A549 (cell line): Measurements from ENCODE around the gene NME7. TPM values are rescaled to one million over a fixed set of nuclear protein-coding genes. Genes with fewer than 3 reads are reported as not detected.

Experiments
- ATAC-seq, 2 experiments: fragments of 200-7000 bp in 1 of 2; fragments of >200 bp in 1 of 2; cut with Nextera tagmentation in 1 of 2; cut with Tn5 transposase in 1 of 2; 3 replicates each; pipeline versions ENCODE4 v1.8.0 to v1.9.1; 2018 to 2020; ENCODE audit warnings: mild to moderate bottlenecking in 1 of 2, moderate library complexity in 1 of 2
- CTCF ChIA-PET: fragments of 300-600 bp; sonication (Branson Sonifier 250); formaldehyde crosslinking; extraction: SDS; loops from one replicate; lab custom pipeline; 2021; ENCODE audit warnings: antibody characterized with exemption, inconsistent platforms; lab: Yijun Ruan, JAX
- POLR2A ChIA-PET: fragments of 350-600 bp; formaldehyde crosslinking; extraction: SDS; loops from one replicate; lab custom pipeline; 2021; ENCODE audit warnings: antibody characterized with exemption, inconsistent platforms; lab: Yijun Ruan, JAX
- DNase-seq, 2 experiments: peaks; one replicate each; pipeline versions ENCODE4 v3.0.0 to v3.0.0-alpha.2; 2011 to 2016; ENCODE audit warnings: low read depth in 1 of 2, low spot score in 1 of 2
- FAIRE-seq: peaks from 2 replicates; lab custom pipeline; 2011; peaks lifted over from hg19 to GRCh38; lab: Jason Lieb, UNC
- H3K27ac ChIP-seq, 2 experiments: fragments of >200 bp; sonication (Bioruptor Twin); formaldehyde crosslinking; 3 replicates each; pipeline ENCODE4 v1.5.1; 2016 to 2017
- H3K4me1 ChIP-seq: fragments of >200 bp; sonication (Bioruptor Twin); formaldehyde crosslinking; 3 replicates; pipeline ENCODE4 v1.6.1; 2016
- H3K4me2 ChIP-seq: fragments of >200 bp; sonication (Bioruptor Twin); formaldehyde crosslinking; 3 replicates; pipeline ENCODE4 v1.6.1; 2016
- H3K4me3 ChIP-seq: fragments of >200 bp; sonication (Bioruptor Twin); formaldehyde crosslinking; 3 replicates; pipeline ENCODE4 v1.5.1; 2016
- H3K9me3 ChIP-seq: fragments of >200 bp; sonication (Bioruptor Twin); formaldehyde crosslinking; 3 replicates; pipeline ENCODE4 v1.6.1; 2016
- CHD2 ChIP-seq: fragments of 150-350 bp; IDR thresholded peaks from 2 replicates; pipeline ENCODE4 v1.6.1; 2014; ENCODE audit warnings: low read length; ENCODE audit not compliant: partially characterized antibody
- EHF ChIP-seq: fragments of 250-450 bp; sonication (Bioruptor Pico); IDR thresholded peaks from 2 replicates; pipeline ENCODE4 v1.5.0; 2020; ENCODE audit warnings: mild to moderate bottlenecking
- FOSL2 ChIP-seq, 2 experiments: fragments of 450-650 bp in 1 of 2; fragments of >200 bp in 1 of 2; sonication (Bioruptor Twin) in 1 of 2; formaldehyde crosslinking; IDR thresholded peaks; 2 replicates each; pipeline versions ENCODE4 v1.5.0 to v1.6.1; 2016 to 2020; ENCODE audit warnings: mild to moderate bottlenecking in 1 of 2, moderate library complexity in 1 of 2
- GATA3 ChIP-seq: IDR thresholded peaks from 2 replicates; pipeline ENCODE4 v1.6.1; 2012; ENCODE audit warnings: borderline replicate concordance
- HOXB5 ChIP-seq: fragments of 250-450 bp; sonication (Bioruptor Pico); IDR thresholded peaks from 2 replicates; pipeline ENCODE4 v1.5.0; 2020; ENCODE audit warnings: mild to moderate bottlenecking, moderate library complexity
- KDM1A ChIP-seq: fragments of 200-600 bp; sonication (generic); IDR thresholded peaks from 2 replicates; pipeline ENCODE4 v1.6.1; 2016; ENCODE audit warnings: low read depth, mild to moderate bottlenecking
- MAZ ChIP-seq: fragments of 150-350 bp; IDR thresholded peaks from 2 replicates; pipeline ENCODE4 v1.6.1; 2014; ENCODE audit warnings: antibody characterized with exemption, low read depth, low read length, borderline replicate concordance
- NFE2L2 ChIP-seq: fragments of 150-350 bp; conservative IDR thresholded peaks from 2 replicates; pipeline ENCODE4 v1.6.1; 2014; ENCODE audit warnings: low read length
- PHF8 ChIP-seq: fragments of 200-600 bp; sonication (generic); IDR thresholded peaks from 2 replicates; pipeline ENCODE4 v1.6.1; 2016; ENCODE audit warnings: low read depth, mild to moderate bottlenecking, antibody characterized with exemption, moderate library complexity, borderline replicate concordance
- POLR2A ChIP-seq: IDR thresholded peaks from 2 replicates; pipeline ENCODE4 v1.6.1; 2012; ENCODE audit warnings: mild to moderate bottlenecking, low read length
- RAD21 ChIP-seq, 2 experiments: fragments of >200 bp in 1 of 2; sonication (Bioruptor Twin) in 1 of 2; formaldehyde crosslinking in 1 of 2; IDR thresholded peaks in 1 of 2; conservative IDR thresholded peaks in 1 of 2; 2 replicates in 1 of 2; 3 replicates in 1 of 2; pipeline ENCODE4 v1.6.1; 2012 to 2018; ENCODE audit warnings: inconsistent platforms in 1 of 2
- RCOR1 ChIP-seq: fragments of 150-350 bp; IDR thresholded peaks from 2 replicates; pipeline ENCODE4 v1.6.1; 2014; ENCODE audit warnings: antibody characterized with exemption, low read length, low read depth
- RFX5 ChIP-seq: fragments of 450-650 bp; IDR thresholded peaks from 2 replicates; pipeline ENCODE4 v1.7.1; 2014; ENCODE audit warnings: antibody characterized with exemption, mild to moderate bottlenecking, moderate library complexity
- SMC3 ChIP-seq: fragments of >200 bp; sonication (Bioruptor Twin); formaldehyde crosslinking; IDR thresholded peaks from 3 replicates; pipeline ENCODE4 v1.6.1; 2018; ENCODE audit warnings: inconsistent platforms
- TFCP2L1 ChIP-seq: fragments of 250-450 bp; sonication (Bioruptor Pico); IDR thresholded peaks from 2 replicates; pipeline ENCODE4 v1.5.0; 2021; ENCODE audit warnings: mild to moderate bottlenecking
- ZC3H11A ChIP-seq: fragments of 450-650 bp; IDR thresholded peaks from 2 replicates; pipeline ENCODE4 v1.6.1; 2014; ENCODE audit warnings: antibody characterized with exemption, mild to moderate bottlenecking
- ZNF302 ChIP-seq: fragments of 250-450 bp; sonication (Bioruptor Pico); IDR thresholded peaks from 2 replicates; pipeline ENCODE4 v1.9.0; 2021; ENCODE audit warnings: inconsistent platforms, mild to moderate bottlenecking, moderate library complexity
- ZSCAN20 ChIP-seq: fragments of 250-450 bp; sonication (Bioruptor Pico); IDR thresholded peaks from 2 replicates; pipeline ENCODE4 v1.8.0; 2022; ENCODE audit warnings: mild to moderate bottlenecking, moderate library complexity
- WGBS: methylation state at CpG from one replicate; pipeline ENCODE4 v1.1.6; 2017; ENCODE audit errors: missing lambda C conversion rate; 5-methylcytosine and 5-hydroxymethylcytosine counted together
- polyA plus RNA-seq, 4 experiments: library from polyadenylated mRNA; depleted of rRNA in 3 of 4; stranded (reverse); fragments of >200 nt; fragmentation: RNase III in 1 of 4; extraction: RNeasy Plus Mini Kit Qiagen cat#74134 plus additional on column Dnase treatment in 1 of 4; gene quantifications; 2 replicates in 3 of 4; 3 replicates in 1 of 4; pipeline ENCODE4 v1.2.3, GENCODE V29; 2011 to 2017
- TF ChIP-seq, protein P1 (sequence below): fragments of 150-350 bp; IDR thresholded peaks from 2 replicates; pipeline ENCODE4 v1.6.1; 2014; ENCODE audit warnings: low read depth, mild to moderate bottlenecking, low read length
- TF ChIP-seq, protein P2 (sequence below): IDR thresholded peaks from 2 replicates; pipeline ENCODE4 v1.6.1; 2012
- TF ChIP-seq, protein P3 (sequence below): fragments of >200 bp; sonication (Bioruptor Twin); formaldehyde crosslinking; IDR thresholded peaks from 3 replicates; pipeline ENCODE4 v1.5.1; 2016

The NME7 gene
- polyA plus RNA-seq, 2 of the 4 experiments (the other 2 are of a cell fraction): 39.5 to 62.3 TPM

DNA sequence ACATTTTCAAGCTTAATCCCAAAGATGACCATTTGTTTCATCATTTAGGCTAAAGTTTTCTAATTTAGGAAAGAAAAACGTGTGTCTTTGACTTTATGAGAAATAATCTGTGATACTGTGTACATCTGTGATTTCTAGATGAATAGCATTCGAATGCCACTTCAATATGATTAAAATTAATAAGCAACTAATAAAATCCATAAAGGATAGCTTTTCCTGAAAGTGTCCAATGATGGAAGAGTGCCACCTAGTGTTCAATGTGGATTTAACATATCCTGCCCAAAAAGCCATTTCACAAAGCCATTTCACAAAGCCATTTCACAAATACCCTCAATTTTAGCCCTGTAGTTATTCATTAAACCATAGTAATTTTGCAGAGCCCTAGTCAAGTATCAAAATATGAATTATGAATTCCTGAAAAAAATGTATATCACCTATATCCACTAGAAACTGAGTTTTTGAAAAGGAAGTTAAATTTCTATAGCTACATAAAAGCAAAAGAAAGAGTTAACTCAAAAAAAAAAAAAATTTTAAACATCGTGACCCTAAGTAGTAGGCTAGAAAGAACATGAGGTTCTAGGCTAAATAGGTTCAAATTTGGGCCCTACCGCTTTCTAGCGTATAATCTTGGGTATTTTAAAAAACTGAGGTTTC, 19.1 kb downstream of the NME7 start:
- peak; percentile 84 for FAIRE-seq

DNA sequence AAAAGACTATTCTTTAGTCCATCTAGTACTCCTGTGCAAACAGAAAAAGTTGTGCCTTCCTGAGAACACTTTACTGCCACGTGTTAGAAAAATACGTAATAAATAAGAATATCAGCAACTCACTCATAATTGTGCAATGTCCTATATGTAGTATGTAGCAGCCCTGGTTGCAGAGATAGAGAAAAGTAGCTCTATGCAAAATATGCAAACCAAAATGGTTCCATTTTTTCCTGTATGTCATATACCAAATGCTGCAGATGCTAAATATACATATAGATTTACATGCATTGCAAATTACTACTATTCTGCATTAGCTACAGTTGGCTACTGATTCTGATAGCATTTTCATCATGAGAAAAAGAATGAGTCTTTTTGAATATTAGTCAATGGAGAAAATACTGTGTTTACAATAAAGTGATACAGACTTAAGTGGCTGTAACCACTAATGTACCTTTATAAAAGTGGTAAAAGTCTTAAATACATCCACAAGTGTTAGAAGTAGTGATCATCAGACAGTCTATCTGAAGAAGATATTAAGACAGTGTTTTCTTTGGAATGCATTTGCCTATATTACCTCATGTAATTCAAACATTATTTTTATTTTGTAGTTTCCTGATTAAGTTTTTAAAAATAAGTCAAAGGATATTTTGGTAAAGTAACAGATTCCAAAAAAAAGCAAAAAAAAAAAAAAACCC, 19.8 kb downstream of the NME7 start:
- DNase-seq (no peak), ATAC-seq (no peak), FAIRE-seq (no peak)
- CTCF ChIA-PET: interaction anchor here (0.6 to 8.6 kb wide), 42 partner anchors 10 to 1005 kb away, joined by 3 to 157 read pairs (median 4); partner anchors contain the start of genes ATP1B1, BLZF1 and NME7
- peaks cover 16% of the 10 kb centered on the region for H3K4me1 ChIP-seq
- POLR2A ChIA-PET: interaction anchor here (0.6 to 1.2 kb wide), 4 partner anchors 185 to 744 kb away, joined by 3 to 5 read pairs (median 4); no protein-coding TSS in a partner anchor
- WGBS: 63% methylated on average over 2 of the region's 2 CpGs
- no peak overlapping the region for H3K4me3 ChIP-seq
- TF ChIP-seq SMC3: no peak
- no peak for TF ChIP-seq EHF (CRISPR knock-in tag)
- TF ChIP-seq RFX5: no peak
- TF ChIP-seq ZNF302: no peak
- no peak for TF ChIP-seq KDM1A
- TF ChIP-seq, protein P1, sequence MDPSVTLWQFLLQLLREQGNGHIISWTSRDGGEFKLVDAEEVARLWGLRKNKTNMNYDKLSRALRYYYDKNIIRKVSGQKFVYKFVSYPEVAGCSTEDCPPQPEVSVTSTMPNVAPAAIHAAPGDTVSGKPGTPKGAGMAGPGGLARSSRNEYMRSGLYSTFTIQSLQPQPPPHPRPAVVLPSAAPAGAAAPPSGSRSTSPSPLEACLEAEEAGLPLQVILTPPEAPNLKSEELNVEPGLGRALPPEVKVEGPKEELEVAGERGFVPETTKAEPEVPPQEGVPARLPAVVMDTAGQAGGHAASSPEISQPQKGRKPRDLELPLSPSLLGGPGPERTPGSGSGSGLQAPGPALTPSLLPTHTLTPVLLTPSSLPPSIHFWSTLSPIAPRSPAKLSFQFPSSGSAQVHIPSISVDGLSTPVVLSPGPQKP: no peak
- no peak for TF ChIP-seq ZC3H11A
- no peak for TF ChIP-seq PHF8
- TF ChIP-seq HOXB5 (CRISPR knock-in tag): no peak
- TF ChIP-seq TFCP2L1 (CRISPR knock-in tag): no peak
- no peak for TF ChIP-seq CHD2
- no peak for TF ChIP-seq FOSL2 (IDR thresholded peaks at IDR 0.05)
- no peak for TF ChIP-seq FOSL2 (CRISPR knock-in tag; IDR thresholded peaks at IDR 0.05)
- TF ChIP-seq NFE2L2: no peak
- no peak for TF ChIP-seq GATA3
- no peak for TF ChIP-seq RCOR1
- TF ChIP-seq MAZ: no peak
- TF ChIP-seq, protein P2, sequence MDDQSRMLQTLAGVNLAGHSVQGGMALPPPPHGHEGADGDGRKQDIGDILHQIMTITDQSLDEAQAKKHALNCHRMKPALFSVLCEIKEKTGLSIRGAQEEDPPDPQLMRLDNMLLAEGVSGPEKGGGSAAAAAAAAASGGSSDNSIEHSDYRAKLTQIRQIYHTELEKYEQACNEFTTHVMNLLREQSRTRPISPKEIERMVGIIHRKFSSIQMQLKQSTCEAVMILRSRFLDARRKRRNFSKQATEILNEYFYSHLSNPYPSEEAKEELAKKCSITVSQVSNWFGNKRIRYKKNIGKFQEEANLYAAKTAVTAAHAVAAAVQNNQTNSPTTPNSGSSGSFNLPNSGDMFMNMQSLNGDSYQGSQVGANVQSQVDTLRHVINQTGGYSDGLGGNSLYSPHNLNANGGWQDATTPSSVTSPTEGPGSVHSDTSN: no peak
- no peak; the same call in 1 of the 2 replicates for TF ChIP-seq ZSCAN20 (CRISPR knock-in tag)
- TF ChIP-seq POLR2A: no peak
- peak overlapping the region; percentile 23 to 32; a peak in 4 of 6 replicates for H3K27ac ChIP-seq
- H3K4me2 ChIP-seq: peak overlapping the region; percentile 23; the same call in 2 of the 3 replicates
- 0 out of 3 replicates have a peak, but pooled peaks cover 4% of the 10 kb centered on the region for H3K9me3 ChIP-seq

More for the DNA sequence above, 19.1 kb downstream of the NME7 start:
- Histone ChIP-seq H3K4me3 (no peak overlapping the region), H3K4me1 (peaks cover 16% of the 10 kb centered on the region), H3K27ac (peak overlapping the region in 1 of 2 experiments; percentile 23; a peak in 3 of 6 replicates), H3K4me2 (peak overlapping the region; percentile 23; the same call in 2 of the 3 replicates), H3K9me3 (peaks cover 6% of the 10 kb centered on the region; the same call in 1 of the 3 replicates)
- 36% methylated on average over 5 of the region's 5 CpGs for WGBS
- DNase-seq (peak in 1 of 2 experiments; percentile 65), ATAC-seq (peak in 1 of 2 experiments; percentile 68; a peak in 3 of 6 replicates)
- ChIA-PET CTCF (interaction anchor here (0.6 to 8.6 kb wide), 49 partner anchors 9 to 1006 kb away, joined by 3 to 157 read pairs (median 4); partner anchors contain the start of genes ATP1B1, BLZF1, DPT and NME7), POLR2A (interaction anchor here (0.6 to 1.2 kb wide), 5 partner anchors 186 to 960 kb away, joined by 3 to 5 read pairs (median 3); no protein-coding TSS in a partner anchor)
- TF ChIP-seq SMC3 (peak; percentile 94), RAD21 (conservative IDR thresholded peaks at IDR 0.05 in 1 of 2, IDR thresholded peaks at IDR 0.05 in 1 of 2) (peak; percentile 97), RFX5 (no peak)
- TF ChIP-seq, protein P3, sequence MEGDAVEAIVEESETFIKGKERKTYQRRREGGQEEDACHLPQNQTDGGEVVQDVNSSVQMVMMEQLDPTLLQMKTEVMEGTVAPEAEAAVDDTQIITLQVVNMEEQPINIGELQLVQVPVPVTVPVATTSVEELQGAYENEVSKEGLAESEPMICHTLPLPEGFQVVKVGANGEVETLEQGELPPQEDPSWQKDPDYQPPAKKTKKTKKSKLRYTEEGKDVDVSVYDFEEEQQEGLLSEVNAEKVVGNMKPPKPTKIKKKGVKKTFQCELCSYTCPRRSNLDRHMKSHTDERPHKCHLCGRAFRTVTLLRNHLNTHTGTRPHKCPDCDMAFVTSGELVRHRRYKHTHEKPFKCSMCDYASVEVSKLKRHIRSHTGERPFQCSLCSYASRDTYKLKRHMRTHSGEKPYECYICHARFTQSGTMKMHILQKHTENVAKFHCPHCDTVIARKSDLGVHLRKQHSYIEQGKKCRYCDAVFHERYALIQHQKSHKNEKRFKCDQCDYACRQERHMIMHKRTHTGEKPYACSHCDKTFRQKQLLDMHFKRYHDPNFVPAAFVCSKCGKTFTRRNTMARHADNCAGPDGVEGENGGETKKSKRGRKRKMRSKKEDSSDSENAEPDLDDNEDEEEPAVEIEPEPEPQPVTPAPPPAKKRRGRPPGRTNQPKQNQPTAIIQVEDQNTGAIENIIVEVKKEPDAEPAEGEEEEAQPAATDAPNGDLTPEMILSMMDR: peak; percentile 91
